ENCODE results near the gene ASF1B.

The ASF1B gene

GRCh38 chr19:14156971-14157717 lies 20.8 kb upstream of the ASF1B start:
- no peaks in the 10 kb centered on the region for H3K9me3 ChIP-seq (replicated peaks in 1 of 11)
- peaks cover 12 to 55% (median 35%) of the 10 kb centered on the region in 10 experiments; a peak in 19 of 20 replicates for H3K4me1 ChIP-seq

GRCh38 chr19:14156122-14156521 lies 19.7 kb upstream of the ASF1B start:
- peaks cover 35 to 77% (median 53%) of the 10 kb centered on the region in 11 experiments for H3K36me3 ChIP-seq
- no peak overlapping the region for H3K9ac ChIP-seq
- no peak for TF ChIP-seq Cebpa-rat (IDR thresholded peaks at IDR 0.05)

More at GRCh38 chr19:14156971-14157717, 20.8 kb upstream of the ASF1B start:
- no peak overlapping the region for H3K27ac ChIP-seq
- no peak overlapping the region for H3K4me3 ChIP-seq
- H3K36me3 ChIP-seq: peaks cover 32 to 72% (median 51%) of the 10 kb centered on the region in 11 experiments
- no peaks in the 10 kb centered on the region for H3K27me3 ChIP-seq
- no peak for TF ChIP-seq Cebpa-rat (IDR thresholded peaks at IDR 0.05)
- H3K9ac ChIP-seq: no peak overlapping the region
- no peak overlapping the region for H3K4me2 ChIP-seq
- H4K20me1 ChIP-seq: peaks cover 12 to 42% (median 16%) of the 10 kb centered on the region in 11 experiments; a peak in 13 of 22 replicates

GRCh38 chr19:14155371-14155770 lies 19.0 kb upstream of the ASF1B start:
- Histone ChIP-seq H3K9ac (no peak overlapping the region), H4K20me1 (peaks cover 10 to 34% (median 17%) of the 10 kb centered on the region in 11 experiments; a peak in 13 of 22 replicates), H3K27ac (peak overlapping the region in 3 of 11 experiments; percentile 13 to 31 (median 18); a peak in 3 of 22 replicates), H3K27me3 (no peaks in the 10 kb centered on the region), H3K4me3 (no peak overlapping the region), H3K4me1 (peaks cover 17 to 66% (median 47%) of the 10 kb centered on the region in 10 experiments), H3K9me3 (replicated peaks in 1 of 11) (no peaks in the 10 kb centered on the region), H3K36me3 (peaks cover 35 to 78% (median 55%) of the 10 kb centered on the region in 11 experiments), H3K4me2 (no peak overlapping the region)
- no peak for TF ChIP-seq Cebpa-rat (IDR thresholded peaks at IDR 0.05)

More at GRCh38 chr19:14156122-14156521, 19.7 kb upstream of the ASF1B start:
- peaks cover 12 to 35% (median 20%) of the 10 kb centered on the region in 11 experiments; a peak in 13 of 22 replicates for H4K20me1 ChIP-seq
- no peaks in the 10 kb centered on the region for H3K9me3 ChIP-seq (replicated peaks in 1 of 11)
- no peak overlapping the region for H3K27ac ChIP-seq
- H3K4me3 ChIP-seq: no peak overlapping the region
- no peak overlapping the region for H3K4me2 ChIP-seq
- H3K4me1 ChIP-seq: peaks cover 13 to 65% (median 45%) of the 10 kb centered on the region in 10 experiments; a peak in 19 of 20 replicates
- no peaks in the 10 kb centered on the region for H3K27me3 ChIP-seq

- Histone ChIP-seq H3K9me3 (replicated peaks in 1 of 11) (no peaks in the 10 kb centered on the region), H4K20me1 (peaks cover 0 to 31% (median 0%) of the 10 kb centered on the region in 11 experiments; a peak in 5 of 22 replicates), H3K36me3 (peaks cover 25 to 56% (median 40%) of the 10 kb centered on the region in 11 experiments), H3K27ac (0 out of 22 replicates have a peak overlapping the region, but pooled peaks of 2 of the 11 experiments have one; percentile 7 to 10), H3K4me3 (no peak overlapping the region), H3K4me1 (peaks cover 30 to 68% (median 48%) of the 10 kb centered on the region in 10 experiments), H3K9ac (no peak overlapping the region), H3K4me2 (no peak overlapping the region), H3K27me3 (no peaks in the 10 kb centered on the region)
- TF ChIP-seq Cebpa-rat (IDR thresholded peaks at IDR 0.05): no peak
Observed at GRCh38 chr19:14152713-14153112, 16.3 kb upstream of the ASF1B start.

- Histone ChIP-seq H3K27me3 (no peaks in the 10 kb centered on the region), H3K9ac (peak overlapping the region; percentile 66 to 83 (median 78); a peak in 18 of 22 replicates), H3K4me1 (peaks cover 44 to 83% (median 62%) of the 10 kb centered on the region in 10 experiments), H3K4me2 (peak overlapping the region; percentile 92 to 99 (median 96)), H3K27ac (peak overlapping the region in 10 of 11 experiments; percentile 64 to 90 (median 83); a peak in 17 of 22 replicates), H3K9me3 (replicated peaks in 1 of 11) (no peaks in the 10 kb centered on the region), H3K4me3 (peak overlapping the region in 2 of 10 experiments; percentile 56 to 64; a peak in 2 of 20 replicates), H3K36me3 (peaks cover 14 to 40% (median 28%) of the 10 kb centered on the region in 11 experiments; a peak in 19 of 22 replicates), H4K20me1 (peaks cover 0 to 38% (median 0%) of the 10 kb centered on the region in 11 experiments; a peak in 4 of 22 replicates)
- TF ChIP-seq Cebpa-rat (IDR thresholded peaks at IDR 0.05): no peak
Observed at GRCh38 chr19:14150770-14151661, 14.6 kb upstream of the ASF1B start.

GRCh38 chr19:14150041-14150769 lies 13.8 kb upstream of the ASF1B start:
- Histone ChIP-seq H3K9ac (peak overlapping the region; percentile 66 to 83 (median 78); a peak in 21 of 22 replicates), H3K9me3 (replicated peaks in 1 of 11) (no peaks in the 10 kb centered on the region), H3K4me1 (peaks cover 52 to 91% (median 68%) of the 10 kb centered on the region in 10 experiments), H3K4me2 (peak overlapping the region; percentile 92 to 99 (median 96)), H3K27me3 (no peaks in the 10 kb centered on the region), H4K20me1 (peaks cover 0 to 44% (median 0%) of the 10 kb centered on the region in 11 experiments; a peak in 4 of 22 replicates), H3K4me3 (peak overlapping the region; percentile 23 to 64 (median 52)), H3K27ac (peak overlapping the region; percentile 34 to 90 (median 82); a peak in 21 of 22 replicates), H3K36me3 (peaks cover 9 to 33% (median 22%) of the 10 kb centered on the region in 11 experiments; a peak in 19 of 22 replicates)
- no peak for TF ChIP-seq Cebpa-rat (IDR thresholded peaks at IDR 0.05)

- Histone ChIP-seq H4K20me1 (peaks cover 0 to 50% (median 0%) of the 10 kb centered on the region in 11 experiments; a peak in 4 of 22 replicates), H3K27me3 (no peaks in the 10 kb centered on the region), H3K9me3 (replicated peaks in 1 of 11) (no peaks in the 10 kb centered on the region), H3K4me3 (peak overlapping the region; percentile 23 to 64 (median 52)), H3K9ac (peak overlapping the region; percentile 66 to 83 (median 78); a peak in 21 of 22 replicates), H3K4me2 (peak overlapping the region; percentile 92 to 99 (median 96)), H3K27ac (peak overlapping the region; percentile 34 to 90 (median 82); a peak in 21 of 22 replicates), H3K36me3 (peaks cover 6 to 27% (median 18%) of the 10 kb centered on the region in 11 experiments; a peak in 18 of 22 replicates), H3K4me1 (peaks cover 59 to 87% (median 68%) of the 10 kb centered on the region in 10 experiments)
- no peak for TF ChIP-seq Cebpa-rat (IDR thresholded peaks at IDR 0.05)
Observed at GRCh38 chr19:14149509-14149994, 13.2 kb upstream of the ASF1B start.

Measured in BLaER1 treated with 17β-estradiol and CSF1 and Interleukin-3, amounts not matched to agents 10 nM and 100 nM (cell line).